Epithelial cell of prostate (primary cell): ENCODE data around the gene CYP2D6.
"Not testable (repeated sequence)": the region's sequence is repeated elsewhere in the genome, so short reads cannot be mapped to it uniquely, and the experiment has no call there.

Experiments used
- DNase-seq: peaks from one replicate; pipeline ENCODE4 v3.0.0-alpha.2; 2011; ENCODE audit warnings: low read depth, low spot score
- H3K27ac ChIP-seq: fragments of 450-650 bp; 2 replicates; pipeline ENCODE4 v1.5.1; 2017; ENCODE audit warnings: mild to moderate bottlenecking

Gene CYP2D6

GRCh38 chr22:42130639-42131431 is at the start of gene CYP2D6:
CYP2D6 (minus strand) TSS chr22:42130810; CDS start chr22:42130791, 19 bp downstream.
- not testable (repeated sequence) for H3K27ac ChIP-seq, DNase-seq

DNA sequence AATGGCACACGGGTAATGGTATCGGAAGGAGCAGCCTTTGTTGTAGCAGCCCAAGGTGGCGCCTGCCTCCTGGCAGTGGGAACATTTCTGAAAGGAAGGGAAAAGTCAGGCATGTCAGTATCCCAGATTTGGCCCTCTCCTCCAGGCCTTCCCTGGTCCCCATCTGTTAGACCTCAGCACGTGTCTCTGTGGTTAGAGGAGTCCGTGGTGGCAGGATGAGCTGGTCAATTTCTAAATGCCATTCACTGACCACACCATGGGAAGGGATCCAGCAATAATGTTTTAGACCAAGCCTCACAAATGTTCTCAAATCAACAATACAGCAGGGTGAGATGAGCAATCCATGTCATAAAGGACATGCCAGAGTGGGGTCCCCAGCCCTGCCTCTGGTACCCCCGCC is 49.0 kb upstream of the CYP2D6 start:
- DNase-seq: no peak

DNA sequence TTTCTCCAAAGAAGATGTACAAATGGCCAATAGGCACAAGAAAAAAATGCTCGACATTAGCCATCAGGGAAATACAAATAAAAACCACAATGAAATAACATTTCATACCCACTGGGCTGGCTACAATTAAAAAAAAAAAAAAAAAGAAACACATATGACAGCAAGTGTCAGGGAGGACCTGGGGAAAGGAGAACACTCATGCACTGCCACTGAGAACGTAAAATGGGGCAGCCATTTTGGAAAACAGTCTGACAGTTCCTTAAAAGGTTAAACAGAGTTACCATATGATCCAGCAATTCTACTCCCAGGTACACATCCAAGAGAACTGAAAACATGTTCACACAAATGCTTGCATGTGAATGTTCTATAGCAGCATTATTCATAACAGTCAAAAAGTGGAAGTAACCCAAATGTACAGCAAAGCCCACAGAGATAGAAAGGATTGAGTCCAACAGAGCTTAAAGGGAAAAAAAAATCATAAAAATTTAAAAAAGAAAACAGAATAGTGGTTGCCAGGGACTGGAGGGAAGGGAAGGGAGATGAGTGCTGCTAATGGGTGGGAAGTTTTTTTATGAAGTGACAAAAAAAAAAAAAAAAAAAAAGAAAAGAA is 48.4 kb upstream of the CYP2D6 start:
- H3K27ac ChIP-seq: no peak overlapping the region
- DNase-seq: no peak

More for the DNA sequence above, 49.0 kb upstream of the CYP2D6 start:
- H3K27ac ChIP-seq: no peak overlapping the region

- H3K27ac ChIP-seq: no peak overlapping the region
- no peak for DNase-seq
Measured at GRCh38 chr22:42177891-42178336, 47.3 kb upstream of the CYP2D6 start.

DNA sequence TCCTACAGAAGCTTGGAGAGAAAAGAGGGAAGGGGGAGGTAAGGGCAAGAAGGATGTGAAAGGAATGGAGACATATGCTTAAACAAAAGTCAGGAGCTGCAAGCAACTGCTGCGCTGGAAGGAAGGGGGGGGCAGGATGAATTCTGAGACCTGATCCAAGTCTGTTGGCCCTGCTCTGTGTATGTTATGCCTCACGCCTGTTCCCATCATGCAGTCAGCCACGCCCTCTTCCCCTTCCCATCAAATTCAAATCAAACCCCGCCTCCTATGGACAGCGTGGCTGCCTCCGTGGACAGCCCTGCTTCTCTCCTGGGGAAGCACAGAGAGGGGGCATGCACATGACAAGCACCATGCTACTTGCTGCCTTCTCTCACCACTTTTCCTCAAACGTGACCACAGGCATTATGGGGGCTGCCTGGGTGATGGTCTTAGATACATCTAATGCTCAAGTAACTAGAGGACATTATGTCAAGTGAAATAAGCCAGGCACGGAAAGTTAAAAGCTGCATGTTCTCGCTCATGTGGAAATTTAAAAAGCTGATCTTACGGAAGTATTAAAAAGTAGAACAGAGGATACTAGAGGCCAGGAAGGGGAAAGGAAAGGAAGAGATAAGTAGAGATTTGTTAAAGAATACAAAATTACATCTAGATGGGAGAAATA is 45.8 kb upstream of the CYP2D6 start:
- DNase-seq: no peak
- H3K27ac ChIP-seq: no peak overlapping the region

DNA sequence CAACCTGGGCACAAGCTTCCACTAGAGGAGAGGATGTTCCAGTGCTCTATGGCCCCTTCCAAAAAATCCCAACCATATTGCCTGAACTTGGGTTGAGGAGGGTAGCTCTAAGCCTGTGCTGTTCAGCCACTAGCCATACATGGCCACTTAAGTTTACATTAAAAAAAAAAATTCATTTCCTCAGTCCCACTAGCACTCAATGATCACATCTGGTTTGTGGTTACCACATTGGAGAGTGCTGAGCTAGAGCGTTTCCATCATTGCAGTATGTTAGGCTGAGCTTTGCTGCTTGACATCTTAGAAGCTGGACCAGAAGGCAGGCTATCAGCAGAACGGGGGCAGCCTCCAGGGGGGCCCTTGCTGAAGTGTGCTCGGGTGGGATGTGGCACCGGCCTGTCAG is 43.5 kb upstream of the CYP2D6 start:
- no peak overlapping the region for H3K27ac ChIP-seq
- DNase-seq: no peak

- H3K27ac ChIP-seq: no peak overlapping the region
- DNase-seq: no peak
Measured at GRCh38 chr22:42173183-42173926, 42.7 kb upstream of the CYP2D6 start.

DNA sequence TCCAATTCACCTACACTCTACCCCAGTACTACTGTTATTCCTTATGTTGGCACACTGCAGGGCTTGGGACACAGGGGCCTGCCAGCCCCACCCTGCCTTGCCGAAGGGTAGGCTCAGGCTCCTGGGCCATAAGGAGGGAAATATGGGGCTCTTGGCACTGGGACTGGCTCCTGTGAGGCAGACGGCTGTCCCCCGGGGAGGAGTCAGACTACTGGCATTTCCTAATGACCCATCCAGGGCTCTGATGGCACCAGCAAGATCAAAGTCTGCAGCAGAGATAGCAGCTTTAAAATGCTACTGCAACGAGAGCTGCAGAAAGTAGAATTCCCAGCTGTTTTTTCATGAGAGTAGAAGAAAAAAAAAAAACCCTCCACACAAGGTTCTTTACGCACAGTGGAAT is 42.2 kb upstream of the CYP2D6 start:
- H3K27ac ChIP-seq: no peak overlapping the region
- DNase-seq: no peak

DNA sequence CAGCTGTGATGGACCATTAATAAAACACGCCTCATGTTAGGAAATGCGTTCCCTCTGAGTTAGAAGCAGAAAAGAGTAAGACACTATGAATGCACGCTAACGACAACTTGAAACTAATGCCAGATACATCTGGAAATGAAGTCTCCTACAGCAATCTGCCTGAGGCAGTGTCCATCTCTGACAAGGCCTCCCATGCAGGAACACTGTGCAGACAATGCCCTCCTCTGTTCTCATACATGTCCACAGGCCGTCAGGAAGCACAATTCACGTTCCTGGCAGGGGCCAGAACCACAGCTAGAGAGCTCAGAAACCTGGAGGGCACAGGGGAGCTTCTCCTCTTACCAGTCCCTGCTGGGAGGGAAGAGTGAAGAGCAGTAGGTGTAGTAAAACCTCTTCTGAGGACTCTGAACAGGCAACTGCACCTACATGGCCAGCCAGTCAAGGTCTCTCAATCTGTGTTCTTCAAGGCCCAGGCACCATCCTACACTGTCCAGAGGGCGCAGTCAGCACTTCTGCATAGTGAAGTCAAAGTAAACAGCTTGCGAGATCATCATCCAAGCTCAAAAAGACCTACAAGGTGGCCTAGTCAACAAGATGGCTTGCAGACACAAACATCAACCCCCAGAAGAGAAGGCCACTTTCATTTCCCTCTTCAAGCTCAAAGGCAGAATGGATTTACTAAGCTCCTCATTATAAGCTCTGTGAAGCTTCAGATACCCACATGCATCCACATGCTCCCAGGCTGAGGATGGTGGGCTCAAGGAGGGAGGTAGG is 41.5 kb upstream of the CYP2D6 start:
- no peak overlapping the region for H3K27ac ChIP-seq
- DNase-seq: no peak

- no peak for DNase-seq
- H3K27ac ChIP-seq: no peak overlapping the region
Measured at GRCh38 chr22:42171417-42171816, 40.8 kb upstream of the CYP2D6 start.

DNA sequence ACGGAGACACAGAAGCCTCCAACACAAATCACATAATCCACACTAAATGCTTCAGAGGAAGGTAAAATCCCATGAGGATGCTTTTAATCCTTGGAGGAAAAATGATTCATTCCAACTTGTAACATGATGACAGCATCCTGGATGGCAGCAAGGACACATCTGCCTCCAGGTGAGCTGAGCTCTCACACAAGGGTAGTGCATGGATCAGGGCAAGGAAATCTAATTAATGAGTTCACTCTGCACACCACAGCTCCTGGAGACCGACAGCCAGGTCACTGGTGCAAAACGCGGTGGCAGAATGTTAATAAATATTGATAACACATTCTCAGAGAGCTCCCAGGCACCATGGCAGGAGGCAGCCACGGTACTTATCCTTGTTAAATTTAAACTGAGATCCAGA is 40.3 kb upstream of the CYP2D6 start:
- no peak overlapping the region for H3K27ac ChIP-seq
- no peak for DNase-seq

DNA sequence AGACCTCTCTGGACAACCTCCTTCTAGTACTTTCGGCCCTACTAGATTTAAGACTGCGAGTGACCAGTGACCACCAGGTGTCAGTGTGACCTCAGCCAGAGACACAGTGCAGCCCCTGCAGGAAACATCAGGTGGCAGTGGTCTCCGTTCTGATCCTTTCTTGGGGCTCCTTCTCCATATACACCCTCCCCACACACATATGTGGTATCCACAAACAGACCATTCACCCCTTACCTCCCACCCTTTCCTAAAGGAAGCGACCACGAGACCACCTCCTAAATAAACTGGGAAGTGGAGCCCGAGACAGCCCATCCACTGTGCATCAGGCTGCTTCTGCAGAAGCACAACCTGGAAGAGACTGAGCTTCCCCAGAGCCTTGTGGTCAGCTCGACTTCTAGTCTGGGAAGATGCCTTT is 38.5 kb upstream of the CYP2D6 start:
- no peak for DNase-seq
- no peak overlapping the region for H3K27ac ChIP-seq

DNA sequence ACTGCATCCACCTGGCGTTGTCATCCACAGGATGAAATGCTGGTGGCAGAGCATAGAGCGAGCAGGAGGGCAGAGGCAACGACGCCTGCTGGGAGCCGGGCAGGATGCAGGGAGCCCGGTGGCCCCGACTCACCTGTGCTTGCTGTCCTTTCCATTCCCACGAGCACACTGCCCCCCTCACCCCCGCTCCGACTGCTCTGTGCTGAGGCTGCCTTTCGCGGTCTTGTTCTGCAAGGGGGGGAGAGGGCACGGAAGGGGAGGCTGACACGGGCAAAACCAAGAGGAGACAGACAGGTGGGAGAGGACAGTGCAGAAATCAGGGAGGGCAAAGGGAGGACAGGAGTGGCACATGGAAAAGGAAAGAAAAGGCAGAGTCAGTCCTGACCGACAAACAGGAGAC is 37.9 kb upstream of the CYP2D6 start:
- H3K27ac ChIP-seq: no peak overlapping the region
- DNase-seq: no peak

DNA sequence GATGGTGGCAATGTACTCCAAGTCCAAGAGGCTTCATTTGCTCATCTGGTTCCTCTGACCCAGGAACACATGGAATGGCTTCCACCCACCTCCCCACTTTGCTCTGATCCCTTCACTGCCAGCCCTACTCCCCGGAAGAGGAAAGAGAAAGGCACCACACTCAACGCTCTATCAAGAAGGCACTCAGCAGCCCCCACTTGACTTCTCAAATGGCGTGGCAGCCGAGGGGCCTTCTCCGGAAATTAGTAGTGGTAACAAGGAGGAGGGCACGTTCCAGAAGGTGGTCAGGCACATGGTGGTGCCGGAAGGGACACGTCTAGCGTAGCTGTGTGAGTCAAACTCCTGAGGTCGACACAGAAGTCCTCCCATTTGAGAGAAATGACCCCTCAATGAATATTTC is 36.5 kb upstream of the CYP2D6 start:
- no peak for DNase-seq
- H3K27ac ChIP-seq: no peak overlapping the region

DNA sequence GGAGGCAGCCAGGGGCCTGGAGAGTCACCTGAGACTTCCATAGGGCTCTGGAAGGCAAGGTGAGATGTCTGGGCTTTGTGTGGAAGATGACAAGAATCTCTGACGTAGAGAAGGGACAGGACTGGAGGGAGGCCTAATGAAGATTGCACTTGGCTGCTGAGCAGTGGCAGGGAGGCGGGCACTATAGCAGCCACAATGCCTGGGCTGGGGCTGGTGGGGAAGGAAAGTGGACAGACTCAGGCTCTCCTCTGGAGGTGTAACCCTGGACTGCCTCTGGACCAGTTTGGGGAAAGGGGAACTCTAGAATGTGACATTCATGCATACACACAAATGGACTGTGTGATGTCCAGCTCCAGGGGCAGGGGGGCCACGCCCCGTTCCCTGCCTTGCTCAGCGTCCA is 34.3 kb upstream of the CYP2D6 start:
- no peak overlapping the region for H3K27ac ChIP-seq
- DNase-seq: no peak

DNA sequence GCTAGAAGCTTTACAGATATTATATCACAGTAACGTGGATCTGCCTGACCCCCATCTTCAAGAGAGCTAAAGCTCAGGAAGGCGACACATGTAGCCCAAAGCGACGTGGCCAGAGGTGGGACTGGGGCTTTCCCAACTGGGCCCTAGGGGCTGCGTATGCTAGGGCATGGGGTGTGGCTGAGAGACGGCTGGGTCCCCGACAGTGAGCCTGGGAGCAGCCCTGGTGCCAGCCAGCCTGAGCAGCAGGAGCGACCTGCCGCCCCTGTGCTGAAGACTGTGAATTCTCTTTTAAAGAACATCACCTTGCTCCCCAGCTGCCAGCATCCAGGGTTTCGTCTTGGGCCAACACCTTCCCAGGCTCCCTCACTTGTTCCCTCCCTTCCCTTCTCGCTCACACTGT is 32.9 kb upstream of the CYP2D6 start:
- H3K27ac ChIP-seq: peak overlapping the region; percentile 71
- DNase-seq: no peak

DNA sequence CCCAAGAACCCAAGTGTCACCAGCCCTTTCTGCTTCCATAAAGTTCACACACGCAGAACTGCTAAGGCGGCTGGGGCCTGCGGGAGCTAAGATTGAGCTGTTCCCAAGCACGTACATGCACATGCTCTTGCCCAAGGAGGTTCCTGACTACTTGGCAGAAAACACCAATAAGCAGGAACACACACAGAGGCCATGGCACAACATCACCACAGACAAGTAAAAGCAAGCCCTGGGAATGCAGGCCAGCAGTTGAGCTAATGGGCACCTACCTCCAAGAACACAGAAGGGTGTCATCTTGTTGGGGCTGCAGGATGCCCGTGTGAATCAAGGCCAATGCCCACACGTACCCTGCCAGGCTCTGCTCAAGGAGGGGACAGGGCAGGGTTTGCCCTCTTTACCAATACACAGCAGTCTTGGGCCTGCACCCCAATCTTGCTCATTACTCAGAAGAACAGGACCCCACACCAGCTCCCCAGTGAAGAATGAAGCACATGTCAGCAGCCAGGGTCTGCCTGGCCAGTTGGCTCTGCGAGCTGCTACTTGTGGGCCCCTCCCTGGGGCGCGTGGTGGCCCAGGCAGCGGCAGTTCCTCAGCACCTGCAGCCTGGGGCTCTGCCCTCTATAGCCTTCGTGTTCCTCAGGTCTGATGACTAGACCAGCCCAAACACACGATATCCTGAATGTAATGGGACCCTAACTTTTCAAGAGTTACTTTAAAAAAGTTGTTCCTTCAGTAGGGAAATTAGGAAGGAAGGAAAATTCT is 32.3 kb upstream of the CYP2D6 start:
- DNase-seq: peak; percentile 81

GRCh38 chr22:42160830-42161696 is 30.5 kb upstream of the CYP2D6 start:
- no peak for DNase-seq
- H3K27ac ChIP-seq: peak overlapping the region; percentile 4

More for the DNA sequence above, 32.3 kb upstream of the CYP2D6 start:
- peak overlapping the region; percentile 71 for H3K27ac ChIP-seq
